GM12873 (cell line): ENCODE measurements around the gene C13orf42.

Experiments used
- TF ChIP-seq, protein P1 (sequence below): IDR thresholded peaks from 2 replicates; pipeline ENCODE4 v1.5.1; 2012; ENCODE audit warnings: low read depth, mild to moderate bottlenecking, moderate library complexity, low read length, control low read depth; ENCODE audit not compliant: insufficient read depth; ENCODE audit errors: missing control alignments

C13orf42 gene

DNA sequence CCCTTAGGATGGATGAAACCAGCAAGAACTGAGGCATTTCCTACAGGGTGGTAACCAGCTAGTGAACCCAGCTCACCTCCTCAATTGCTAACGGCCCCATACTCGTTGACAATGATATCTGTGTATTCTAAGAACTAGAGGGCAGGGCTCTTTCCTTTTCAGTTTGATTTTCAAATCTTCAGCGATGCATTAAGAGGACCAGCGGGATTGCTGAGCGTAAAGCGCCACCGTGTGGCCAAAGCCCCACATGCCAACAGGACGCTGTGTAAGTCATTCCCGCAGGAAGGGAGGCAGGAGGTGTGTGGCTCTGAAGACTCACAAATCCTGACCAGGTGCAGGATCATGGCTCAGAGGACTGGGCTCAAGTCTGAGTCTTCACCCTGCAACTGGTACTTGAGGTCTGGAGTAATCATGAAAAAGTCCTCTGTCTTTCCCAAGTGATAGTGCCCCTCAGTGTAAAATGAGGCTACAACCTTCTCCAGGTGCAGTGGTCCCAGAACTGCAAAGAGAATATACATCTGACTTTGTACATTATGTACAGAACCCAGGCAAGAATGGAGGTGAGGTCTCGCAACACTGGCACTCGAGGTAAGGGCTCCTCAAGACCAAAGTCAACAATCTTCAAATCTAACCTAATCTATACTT, 40.9 kb downstream of the C13orf42 start:
- TF ChIP-seq, protein P1, sequence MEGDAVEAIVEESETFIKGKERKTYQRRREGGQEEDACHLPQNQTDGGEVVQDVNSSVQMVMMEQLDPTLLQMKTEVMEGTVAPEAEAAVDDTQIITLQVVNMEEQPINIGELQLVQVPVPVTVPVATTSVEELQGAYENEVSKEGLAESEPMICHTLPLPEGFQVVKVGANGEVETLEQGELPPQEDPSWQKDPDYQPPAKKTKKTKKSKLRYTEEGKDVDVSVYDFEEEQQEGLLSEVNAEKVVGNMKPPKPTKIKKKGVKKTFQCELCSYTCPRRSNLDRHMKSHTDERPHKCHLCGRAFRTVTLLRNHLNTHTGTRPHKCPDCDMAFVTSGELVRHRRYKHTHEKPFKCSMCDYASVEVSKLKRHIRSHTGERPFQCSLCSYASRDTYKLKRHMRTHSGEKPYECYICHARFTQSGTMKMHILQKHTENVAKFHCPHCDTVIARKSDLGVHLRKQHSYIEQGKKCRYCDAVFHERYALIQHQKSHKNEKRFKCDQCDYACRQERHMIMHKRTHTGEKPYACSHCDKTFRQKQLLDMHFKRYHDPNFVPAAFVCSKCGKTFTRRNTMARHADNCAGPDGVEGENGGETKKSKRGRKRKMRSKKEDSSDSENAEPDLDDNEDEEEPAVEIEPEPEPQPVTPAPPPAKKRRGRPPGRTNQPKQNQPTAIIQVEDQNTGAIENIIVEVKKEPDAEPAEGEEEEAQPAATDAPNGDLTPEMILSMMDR = peak; percentile 97

- TF ChIP-seq, protein P1 = no peak
Measured at GRCh38 chr13:51068501-51068900, 42.6 kb downstream of the C13orf42 start.

- TF ChIP-seq, protein P1 = no peak
Measured at GRCh38 chr13:51067706-51068105, 43.4 kb downstream of the C13orf42 start.

- TF ChIP-seq, protein P1 = no peak
Measured at GRCh38 chr13:51067210-51067701, 43.8 kb downstream of the C13orf42 start.

DNA sequence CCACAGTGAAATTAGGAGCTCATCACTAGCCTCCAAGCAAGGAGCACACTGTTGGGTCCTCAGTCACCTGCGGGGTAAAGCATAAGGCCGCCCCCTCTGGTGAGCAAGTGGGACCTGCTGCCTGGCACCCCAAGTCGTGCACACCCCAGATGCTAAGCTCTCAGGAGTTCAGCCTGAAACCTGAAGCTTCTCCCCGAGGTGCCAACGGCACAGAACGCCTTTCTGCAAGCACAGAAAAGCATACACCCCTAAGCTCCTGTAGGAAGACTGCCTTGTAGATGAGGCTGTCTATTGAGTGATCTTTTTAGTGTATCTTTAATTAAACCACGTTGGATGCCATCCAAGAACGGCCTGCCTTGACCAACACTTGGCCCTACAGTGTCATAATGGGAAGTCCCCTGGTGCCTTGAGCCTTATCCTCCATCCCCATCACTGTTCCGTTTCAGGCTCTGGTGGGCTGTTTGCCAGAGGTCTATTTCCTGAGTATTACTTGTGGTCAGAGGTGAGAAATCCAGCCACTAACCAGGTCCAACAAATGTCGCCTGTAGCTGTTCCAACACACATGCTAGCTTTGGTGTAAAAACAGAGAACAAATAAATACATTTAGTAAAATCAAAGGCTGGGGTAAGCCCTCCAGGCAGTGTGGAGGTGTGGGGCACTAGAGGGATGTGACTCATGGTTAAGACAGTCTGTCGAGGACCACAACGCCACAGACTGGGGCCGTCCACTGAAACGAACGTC, 44.8 kb downstream of the C13orf42 start:
- TF ChIP-seq, protein P1 = no peak

DNA sequence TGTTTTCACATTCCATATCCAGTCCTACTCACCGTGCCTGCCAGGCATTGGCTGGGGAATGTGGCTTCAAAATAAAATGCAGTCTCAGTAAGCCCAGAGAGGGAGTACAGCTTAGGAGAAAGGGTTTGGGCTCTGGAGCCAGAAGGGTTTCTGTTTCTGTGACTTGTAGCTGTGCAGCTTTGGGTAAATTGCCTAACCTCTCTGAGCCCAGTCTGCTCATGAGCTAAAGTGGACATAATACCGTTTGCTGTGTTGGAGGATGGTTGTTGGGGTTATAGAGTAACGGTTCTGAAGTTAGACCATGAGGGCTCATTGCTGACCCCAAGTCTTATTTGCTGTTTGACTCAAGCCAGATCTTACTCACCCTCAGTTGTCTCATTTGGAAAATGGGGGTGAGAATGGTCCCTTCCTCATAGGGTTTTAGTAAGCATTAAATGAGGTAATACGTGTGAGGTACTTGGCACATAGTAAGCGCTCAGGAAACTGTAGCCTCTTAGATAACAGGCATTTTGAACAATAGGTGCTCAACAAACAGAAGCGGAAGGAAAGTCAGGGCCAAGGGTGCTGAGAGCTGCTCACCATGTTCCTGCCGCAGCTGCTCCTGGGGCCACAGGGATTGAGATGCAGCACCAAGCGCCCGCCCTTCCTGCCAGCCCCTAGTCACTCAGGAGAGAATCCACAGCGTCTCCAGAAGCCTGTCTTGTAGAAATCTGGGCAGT, 45.5 kb downstream of the C13orf42 start:
- TF ChIP-seq, protein P1 = no peak

- TF ChIP-seq, protein P1 = no peak
Measured at GRCh38 chr13:51064753-51065152, 46.3 kb downstream of the C13orf42 start.
